ENCODE measurements around the gene WNK2.

Gene WNK2

DNA sequence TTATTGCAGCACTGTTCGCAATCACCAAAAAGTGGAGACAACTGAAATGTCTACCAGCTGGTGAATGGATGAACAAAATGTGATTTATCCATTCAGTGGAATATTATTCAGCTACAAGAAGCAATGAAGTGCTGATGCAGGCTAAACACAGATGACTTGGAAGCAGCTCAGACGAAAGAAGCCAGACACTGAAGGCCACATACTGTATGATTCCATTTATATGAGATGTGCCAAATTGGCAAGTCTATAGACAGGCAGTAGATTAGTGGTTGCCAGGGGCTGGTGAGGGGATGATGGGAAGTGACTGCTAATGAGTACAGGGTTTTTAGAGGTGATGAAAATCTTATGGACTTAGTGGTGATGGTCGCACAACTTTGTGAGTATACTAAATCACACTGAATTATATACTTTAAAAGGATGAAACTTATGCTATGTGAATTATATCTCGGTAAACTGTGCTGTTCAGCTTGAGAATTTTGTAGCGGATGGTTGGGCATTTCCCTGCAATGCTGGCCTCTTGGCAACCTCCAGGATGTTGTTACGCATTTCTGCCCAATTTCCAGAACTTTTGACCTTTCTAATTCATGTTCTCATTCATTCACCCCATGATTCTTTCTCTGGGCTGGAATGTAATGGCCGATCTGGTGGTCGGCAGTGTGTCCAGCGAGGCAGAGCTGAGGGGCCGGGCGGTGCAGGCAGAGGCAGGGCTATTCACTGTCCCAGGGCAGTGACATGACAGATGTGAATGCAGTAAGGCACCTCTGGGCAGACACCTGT is 22.0 kb upstream of the WNK2 start:
- no peak for DNase-seq (ENCODE audit: low read depth)

DNA sequence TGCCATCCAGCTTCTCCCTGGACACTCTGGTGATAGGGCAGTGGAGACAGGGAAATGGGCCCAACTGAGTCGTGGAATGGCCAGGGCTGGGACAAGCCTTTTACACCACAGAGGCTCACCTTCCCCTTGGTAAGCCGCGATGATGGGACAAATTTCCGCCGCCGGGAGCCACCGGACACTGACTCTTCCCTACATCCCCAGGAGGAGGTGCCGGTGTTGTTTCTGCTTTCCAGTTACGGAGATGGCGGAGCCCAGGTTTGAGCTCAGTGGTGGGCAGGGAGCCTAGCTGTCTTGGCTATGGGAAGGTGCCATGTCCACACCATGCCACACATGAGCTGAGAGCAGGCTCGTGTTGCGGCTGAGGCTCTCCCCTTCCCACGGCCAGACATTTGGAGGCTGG is 19.9 kb upstream of the WNK2 start:
- no peak for DNase-seq (ENCODE audit: low read depth)

DNA sequence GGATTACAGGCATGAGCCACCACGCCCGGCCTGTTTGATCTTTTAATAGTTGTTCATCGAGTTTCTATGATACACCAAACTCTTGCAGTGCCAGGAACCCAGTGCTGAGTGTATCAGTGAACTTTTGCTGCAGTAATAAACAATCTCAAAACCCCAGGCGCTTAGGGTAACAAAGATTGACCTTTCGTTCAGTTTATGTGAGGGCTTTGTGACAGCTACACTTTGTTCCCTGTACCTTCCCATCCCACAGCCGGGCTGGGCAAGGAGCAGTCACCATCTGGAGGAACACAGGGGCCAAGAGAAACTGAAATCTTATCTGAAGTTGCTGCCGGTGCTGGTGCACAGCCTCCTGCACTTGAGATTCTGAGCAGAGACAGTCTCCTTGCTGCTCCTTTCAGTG is 17.2 kb upstream of the WNK2 start:
- DNase-seq (ENCODE audit: low read depth), result no peak

DNA sequence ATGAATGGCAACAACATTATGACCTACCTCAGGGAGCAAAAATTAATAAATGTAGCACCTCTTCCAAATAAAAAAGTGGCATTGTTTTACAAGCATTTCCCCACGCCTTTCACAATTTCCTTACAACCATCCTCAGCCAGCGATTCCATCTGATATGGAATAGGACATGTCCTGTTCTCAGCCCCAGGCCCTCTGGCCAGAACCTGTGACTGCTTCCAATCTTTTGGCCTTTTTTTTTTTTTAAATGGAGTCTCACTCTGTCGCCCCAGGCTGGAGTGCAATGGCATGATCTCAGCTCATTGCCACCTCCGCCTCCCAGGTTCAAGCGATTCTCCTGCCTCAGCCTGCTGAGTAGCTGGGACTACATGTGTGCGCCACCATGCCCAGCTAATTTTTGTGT is 16.8 kb upstream of the WNK2 start:
- DNase-seq (ENCODE audit: low read depth), result no peak

DNA sequence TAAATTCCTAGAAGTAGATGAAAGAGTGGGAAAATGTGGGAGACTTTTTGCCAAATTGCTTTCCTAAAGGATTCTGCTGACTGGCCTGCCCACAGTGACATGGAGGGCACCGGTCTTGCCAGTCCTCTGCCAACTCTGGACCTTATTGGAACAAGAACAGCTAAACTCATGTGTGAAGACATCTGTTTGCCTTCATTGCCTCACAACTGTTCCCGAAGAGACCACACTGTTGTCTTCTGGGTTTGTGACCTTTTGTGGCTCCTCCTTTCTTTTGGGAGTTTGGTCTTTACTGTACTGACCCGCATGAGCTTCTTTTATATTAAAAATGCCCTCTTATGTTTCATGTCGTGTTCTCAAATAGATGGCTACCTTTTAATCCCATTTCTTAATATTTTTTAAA is 16.1 kb upstream of the WNK2 start:
- DNase-seq (ENCODE audit: low read depth), result no peak

GRCh38 chr9:93168581-93168980 is 15.4 kb upstream of the WNK2 start:
- DNase-seq (ENCODE audit: low read depth), result no peak

DNA sequence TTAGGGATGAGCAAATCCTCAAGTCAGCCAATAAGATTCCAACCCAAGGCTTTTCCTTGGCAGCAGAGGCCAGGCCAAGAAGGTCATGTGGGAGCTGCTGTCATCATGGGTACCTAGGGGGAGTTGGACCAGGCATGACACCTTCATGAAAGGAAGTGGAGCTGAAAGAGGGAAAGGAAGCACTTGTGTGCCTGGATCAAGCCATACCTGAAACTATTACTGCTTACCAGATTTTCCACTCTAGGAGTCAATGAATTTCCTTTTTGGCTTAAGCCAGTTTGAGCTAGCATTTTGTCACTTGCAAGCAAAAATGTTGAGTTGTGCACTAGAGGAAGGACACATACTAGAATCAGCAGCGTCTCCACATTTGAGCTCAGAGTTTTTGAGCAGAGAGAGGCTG is 14.5 kb upstream of the WNK2 start:
- DNase-seq (ENCODE audit: low read depth), result no peak

DNA sequence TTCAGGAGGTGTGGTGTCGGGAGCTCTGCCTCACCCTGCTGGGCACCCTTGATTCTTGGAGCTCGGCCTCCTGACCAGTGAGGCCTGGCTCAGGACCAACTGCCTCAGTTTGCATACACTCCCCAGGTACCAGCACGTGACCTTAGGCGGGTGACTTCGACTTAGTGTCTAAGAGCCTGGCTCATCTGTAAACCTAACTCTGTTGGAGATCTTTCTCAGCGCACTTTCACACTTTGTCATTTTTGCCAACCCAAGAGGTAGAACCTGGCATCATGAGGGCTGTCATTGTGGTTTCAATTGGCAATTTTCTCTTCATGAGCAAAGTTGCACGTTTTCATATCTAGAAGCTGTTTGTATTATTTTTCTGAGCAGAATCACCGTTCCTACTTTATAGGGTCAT is 13.4 kb upstream of the WNK2 start:
- DNase-seq (ENCODE audit: low read depth), result no peak

DNA sequence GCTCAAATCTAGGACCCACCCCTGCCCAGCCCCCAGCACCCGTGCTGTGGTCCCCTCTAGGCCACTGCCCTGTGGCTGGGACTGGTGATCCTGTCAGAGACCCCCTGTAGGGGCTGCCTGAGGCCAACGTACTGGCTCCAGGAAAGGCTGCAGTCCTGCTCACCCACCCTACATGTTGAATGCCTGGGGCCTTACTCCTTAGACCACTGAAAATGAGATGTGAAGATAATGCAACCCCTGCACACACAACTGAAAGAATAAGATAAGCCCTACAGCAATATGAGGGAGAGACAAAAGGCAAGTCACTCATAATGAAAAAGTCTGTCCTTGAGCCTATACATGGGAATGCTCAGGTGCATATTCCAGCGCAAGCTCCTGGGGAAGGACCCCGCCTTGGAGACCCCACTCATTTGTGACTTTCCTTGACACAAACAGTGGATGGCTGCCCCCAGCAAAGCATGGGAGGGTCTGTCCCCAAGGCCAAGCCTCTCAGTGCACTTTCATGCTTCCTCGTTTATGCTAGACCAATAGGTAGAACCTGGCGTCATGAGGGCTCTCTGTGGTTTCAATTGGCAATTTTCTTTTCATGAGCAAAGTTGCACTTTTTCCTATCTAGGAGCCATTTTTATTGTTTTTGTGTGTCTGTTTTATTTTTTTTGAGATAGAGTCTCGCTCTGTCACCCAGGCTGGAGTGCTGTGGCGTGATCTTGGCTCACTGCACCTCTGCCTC is 12.5 kb upstream of the WNK2 start:
- no peak for DNase-seq (ENCODE audit: low read depth)

GRCh38 chr9:93172666-93173364 is 11.1 kb upstream of the WNK2 start:
- DNase-seq (ENCODE audit: low read depth), result no peak

DNA sequence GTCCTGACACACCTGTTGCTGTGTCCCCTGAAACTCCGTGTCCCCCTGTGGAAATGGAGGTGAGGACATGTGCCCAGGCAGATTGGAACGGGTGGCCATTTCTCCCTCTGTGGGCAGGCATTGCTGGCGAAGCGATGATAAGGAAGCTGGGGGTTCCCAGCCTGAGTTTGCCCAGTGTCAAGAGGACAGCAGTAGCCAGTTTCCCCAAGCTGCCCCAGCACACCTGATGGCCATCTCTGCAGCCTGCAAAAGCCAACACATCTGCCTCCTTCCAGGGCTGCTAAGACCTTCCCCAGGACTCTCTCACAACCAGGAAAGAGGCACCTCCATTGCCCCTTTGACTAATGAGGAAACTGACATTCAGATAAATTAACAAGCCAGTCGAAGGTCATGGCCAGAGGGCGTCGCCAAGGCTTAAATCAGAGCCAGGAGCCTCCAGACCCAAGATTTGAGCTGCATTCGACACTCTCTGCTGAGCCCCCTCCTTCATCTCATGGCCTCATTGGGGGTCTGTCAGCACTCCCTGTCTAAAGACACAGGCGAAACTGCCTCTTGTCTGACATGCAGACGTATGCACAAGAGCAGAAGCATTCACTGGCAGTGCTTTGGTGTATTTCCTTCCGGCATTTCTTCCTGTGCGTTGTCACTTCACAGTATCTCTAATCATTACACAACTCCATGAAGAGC is 10.4 kb upstream of the WNK2 start:
- DNase-seq (ENCODE audit: low read depth), result no peak

- no peak for DNase-seq (ENCODE audit: low read depth)
Measured at GRCh38 chr9:93174976-93175375, 9.0 kb upstream of the WNK2 start.

DNA sequence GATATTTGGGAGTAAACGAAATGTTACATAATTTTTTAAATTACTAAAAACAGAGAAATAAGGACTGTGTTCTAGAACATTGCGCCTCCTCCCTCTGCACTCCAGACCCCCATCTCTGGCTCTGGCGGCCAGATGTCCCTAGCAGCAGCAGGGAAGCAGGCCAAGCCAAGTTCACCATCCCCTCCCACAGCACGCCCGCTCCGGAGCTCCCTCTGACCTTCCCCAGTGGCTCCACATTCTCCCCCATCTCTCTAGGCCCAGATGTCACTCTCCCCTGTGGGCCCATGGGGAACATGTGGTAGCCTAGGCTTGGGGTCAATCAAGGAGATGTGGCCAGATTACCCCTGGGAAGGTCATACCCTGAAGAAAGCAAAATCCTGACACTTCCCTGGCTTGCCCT is 6.3 kb upstream of the WNK2 start:
- no peak for DNase-seq (ENCODE audit: low read depth)

GRCh38 chr9:93178851-93179786 is 4.8 kb upstream of the WNK2 start:
- no peak for DNase-seq (ENCODE audit: low read depth)

DNA sequence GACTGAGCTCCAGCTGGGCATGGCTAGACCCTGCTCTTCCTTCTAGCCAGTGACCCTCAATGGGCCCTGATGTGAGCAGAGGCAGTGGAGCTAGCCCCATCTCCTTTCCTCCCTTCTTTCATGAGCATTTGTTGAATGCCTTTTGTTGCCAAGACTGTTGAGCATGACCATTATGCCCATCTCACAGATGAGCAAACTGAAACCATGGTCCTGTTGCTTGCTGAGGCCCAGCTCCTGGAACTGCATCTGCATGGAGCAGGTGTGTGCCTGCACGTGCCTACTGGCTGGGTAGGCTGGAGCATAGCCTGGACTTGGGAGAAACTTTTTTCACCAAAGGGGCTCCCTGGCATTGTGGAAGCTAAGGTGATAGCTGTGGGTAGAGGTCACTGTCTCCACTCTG is 3.0 kb upstream of the WNK2 start:
- no peak for DNase-seq (ENCODE audit: low read depth)

DNA sequence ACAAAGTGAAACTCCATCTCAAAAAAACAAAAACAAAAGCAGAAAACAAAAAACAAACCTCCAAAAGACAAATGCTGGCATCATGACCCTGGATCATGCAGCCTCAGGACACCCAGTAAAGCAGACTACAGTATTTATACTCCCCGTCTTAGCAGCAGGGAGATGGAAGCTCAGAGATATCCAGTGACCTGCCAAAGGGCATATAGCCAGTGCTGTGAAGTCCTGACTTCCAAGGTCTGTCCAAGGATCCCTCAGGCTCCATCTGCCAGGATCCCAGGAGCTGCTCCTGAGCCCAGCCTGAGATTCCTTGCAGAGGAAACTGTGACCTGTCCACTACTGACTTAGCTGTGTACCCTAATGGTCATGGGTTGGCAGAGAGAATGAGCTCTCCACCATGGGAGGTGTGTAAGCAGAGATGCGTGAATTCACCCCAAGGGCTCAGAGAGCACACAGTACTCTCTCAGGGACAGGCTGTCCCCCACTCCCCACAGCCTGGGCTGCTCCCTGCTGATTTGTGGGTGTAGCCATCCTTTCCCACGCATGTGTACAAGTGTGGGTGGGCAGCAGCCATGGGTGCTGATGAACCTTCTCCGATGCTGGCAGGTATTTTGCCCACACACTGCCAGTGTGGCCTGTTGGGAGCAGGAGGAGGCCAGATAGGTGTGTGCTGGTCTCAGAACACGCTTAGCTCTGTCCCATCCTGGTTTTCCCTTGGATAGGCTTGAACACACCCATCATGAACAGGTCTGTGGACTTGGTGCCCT is 2.1 kb upstream of the WNK2 start:
- no peak for DNase-seq (ENCODE audit: low read depth)

DNA sequence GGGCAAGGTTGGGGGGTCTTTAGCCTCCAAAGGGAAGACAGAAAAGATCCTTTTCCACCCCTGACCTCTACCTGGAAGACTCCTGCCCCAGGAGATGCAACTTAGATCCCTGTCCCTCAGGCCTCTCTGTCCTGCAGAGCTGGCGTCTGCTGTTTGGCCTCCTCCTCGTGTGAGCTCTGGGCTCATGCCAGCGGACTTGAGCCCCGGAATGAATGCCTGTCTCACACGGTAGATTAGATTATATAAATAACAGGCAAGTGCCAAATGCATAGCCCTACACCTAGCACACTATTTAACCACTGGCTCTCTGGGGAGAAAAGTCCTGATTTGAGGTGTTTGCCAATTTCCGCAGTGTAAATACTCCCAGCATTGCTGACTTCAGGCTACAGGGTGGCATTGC is 1.4 kb upstream of the WNK2 start:
- no peak for DNase-seq (ENCODE audit: low read depth)

DNA sequence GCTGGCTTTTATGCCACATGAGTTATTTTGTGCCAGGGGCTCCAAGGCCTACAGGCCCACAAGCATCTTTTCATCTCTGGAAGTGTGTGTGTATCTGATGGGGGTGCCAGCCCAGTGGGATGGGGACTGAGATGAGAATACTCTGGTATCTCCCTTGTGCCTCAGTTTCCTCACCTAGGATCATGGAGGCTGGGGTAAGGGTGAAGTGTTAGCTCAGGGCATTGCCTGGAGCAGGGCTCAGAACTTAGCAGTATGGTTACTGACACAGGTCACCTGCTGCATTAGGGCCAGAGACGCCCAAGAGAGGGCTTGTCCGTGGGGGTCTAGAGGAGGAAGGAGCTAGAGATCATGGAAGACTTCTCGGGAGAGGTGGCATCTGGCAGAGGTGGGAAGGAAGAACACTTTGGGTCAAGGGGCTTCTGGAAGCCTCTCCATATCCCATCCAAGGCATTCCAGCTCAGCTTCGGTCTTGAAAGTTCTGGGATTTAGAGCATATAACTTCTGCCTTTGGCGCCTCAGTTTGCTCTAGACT is 742 bp upstream of the WNK2 start:
- DNase-seq (ENCODE audit: low read depth), result no peak

- no peak for DNase-seq (ENCODE audit: low read depth)
Measured at GRCh38 chr9:93184432-93185265, 710 bp downstream of the WNK2 start.
